AG04450 (cell line): ENCODE data around the gene SAMD3. TPM values are rescaled to one million over a fixed set of nuclear protein-coding genes. Genes with fewer than 3 reads are reported as not detected.
A peak's percentile ranks its signal among the peaks of the same experiment; 100 is the strongest.

Experiments used
- CTCF ChIA-PET: fragments of 300-600, 350-600 bp; formaldehyde crosslinking; extraction: SDS; loops from one replicate; lab custom pipeline; 2022; ENCODE audit warnings: antibody characterized with exemption, inconsistent platforms; lab: Charles Lee
- POLR2A ChIA-PET: fragments of 350-600 bp; formaldehyde crosslinking; extraction: SDS; loops from one replicate; lab custom pipeline; 2021; ENCODE audit warnings: antibody characterized with exemption, inconsistent platforms; lab: Yijun Ruan, JAX
- DNase-seq: peaks from one replicate; pipeline ENCODE4 v3.0.0-alpha.2; 2011; ENCODE audit warnings: low read depth, low spot score
- H3K27ac ChIP-seq: one replicate; pipeline ENCODE4 v1.5.1; 2012; ENCODE audit warnings: low read depth, low read length, control low read depth
- H3K27me3 ChIP-seq: one replicate; pipeline ENCODE4 v1.6.0; 2012; ENCODE audit warnings: low read length; ENCODE audit not compliant: control insufficient read depth, insufficient read depth
- H3K4me3 ChIP-seq: 2 replicates; pipeline ENCODE4 v1.5.1; 2011; ENCODE audit warnings: mild to moderate bottlenecking, low read depth, low read length, control low read depth
- H3K9me3 ChIP-seq: 2 replicates; pipeline ENCODE4 v1.5.1; 2012; ENCODE audit warnings: low read length; ENCODE audit not compliant: control insufficient read depth, insufficient read depth
- polyA plus RNA-seq: library from polyadenylated mRNA; depleted of rRNA; stranded (reverse); fragments of >200 nt; gene quantifications from 2 replicates; pipeline ENCODE4 v1.2.3, GENCODE V29; 2011
- TF ChIP-seq, protein P1 (sequence below): IDR thresholded peaks from 2 replicates; pipeline ENCODE4 v1.5.1; 2011; ENCODE audit warnings: low read depth, low read length, control low read depth, inconsistent platforms

SAMD3 gene
- polyA plus RNA-seq, 1 experiment, result 2.4 TPM

DNA sequence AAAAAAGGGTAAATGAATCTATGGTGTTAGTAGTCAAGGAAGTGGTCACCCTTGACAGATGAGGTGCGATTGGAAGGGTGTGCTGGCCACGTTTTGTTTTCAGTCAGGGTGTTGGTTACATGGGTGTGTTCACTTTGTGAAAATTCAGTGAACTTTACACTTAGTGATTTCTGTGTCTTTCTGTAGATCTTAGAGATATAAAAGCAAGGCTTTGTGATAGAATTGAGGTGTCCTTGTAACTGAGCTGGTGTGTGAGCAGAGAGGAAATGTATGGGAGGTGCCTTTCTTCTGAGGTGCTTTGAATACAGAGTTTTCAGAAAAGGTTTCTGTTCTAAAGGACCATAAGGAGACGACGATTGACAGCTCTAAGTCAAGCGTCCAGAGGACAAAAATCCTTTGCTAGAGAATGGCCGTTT, 90.5 kb downstream of the SAMD3 start:
- Histone ChIP-seq H3K4me3 (no peak overlapping the region), H3K27ac (no peak overlapping the region), H3K27me3 (no peaks in the 10 kb centered on the region), H3K9me3 (no peaks in the 10 kb centered on the region)
- POLR2A ChIA-PET, result no interaction called here
- CTCF ChIA-PET, result interaction anchor here (1.3 kb wide), 1 partner anchor 37 kb away, joined by 4 read pairs; no protein-coding TSS in a partner anchor
- DNase-seq, result no peak
- TF ChIP-seq, protein P1, sequence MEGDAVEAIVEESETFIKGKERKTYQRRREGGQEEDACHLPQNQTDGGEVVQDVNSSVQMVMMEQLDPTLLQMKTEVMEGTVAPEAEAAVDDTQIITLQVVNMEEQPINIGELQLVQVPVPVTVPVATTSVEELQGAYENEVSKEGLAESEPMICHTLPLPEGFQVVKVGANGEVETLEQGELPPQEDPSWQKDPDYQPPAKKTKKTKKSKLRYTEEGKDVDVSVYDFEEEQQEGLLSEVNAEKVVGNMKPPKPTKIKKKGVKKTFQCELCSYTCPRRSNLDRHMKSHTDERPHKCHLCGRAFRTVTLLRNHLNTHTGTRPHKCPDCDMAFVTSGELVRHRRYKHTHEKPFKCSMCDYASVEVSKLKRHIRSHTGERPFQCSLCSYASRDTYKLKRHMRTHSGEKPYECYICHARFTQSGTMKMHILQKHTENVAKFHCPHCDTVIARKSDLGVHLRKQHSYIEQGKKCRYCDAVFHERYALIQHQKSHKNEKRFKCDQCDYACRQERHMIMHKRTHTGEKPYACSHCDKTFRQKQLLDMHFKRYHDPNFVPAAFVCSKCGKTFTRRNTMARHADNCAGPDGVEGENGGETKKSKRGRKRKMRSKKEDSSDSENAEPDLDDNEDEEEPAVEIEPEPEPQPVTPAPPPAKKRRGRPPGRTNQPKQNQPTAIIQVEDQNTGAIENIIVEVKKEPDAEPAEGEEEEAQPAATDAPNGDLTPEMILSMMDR, result no peak

DNA sequence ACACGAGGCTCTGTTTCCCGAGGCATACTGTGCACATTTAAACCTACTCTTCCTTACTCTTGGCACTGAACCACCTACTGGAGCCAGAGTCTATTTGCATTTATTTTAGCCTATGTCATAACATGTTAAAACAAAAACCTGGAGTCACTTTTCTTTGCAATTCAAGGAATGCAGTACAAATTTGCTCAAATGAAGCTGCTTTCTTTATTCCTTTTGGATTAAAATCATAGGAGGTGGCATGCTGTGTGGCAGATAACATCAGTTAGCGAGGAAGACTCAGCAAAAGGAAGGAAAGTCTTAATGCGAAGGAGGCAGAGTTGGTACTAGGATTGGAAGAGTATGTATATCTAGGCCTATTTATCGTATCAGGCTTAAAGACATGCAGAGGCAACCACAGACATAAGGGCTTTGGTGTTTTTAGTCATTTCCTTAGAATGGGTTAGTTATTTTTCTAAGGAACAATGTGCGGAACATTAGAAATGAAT, 92.9 kb downstream of the SAMD3 start:
- H3K27me3 ChIP-seq, result no peaks in the 10 kb centered on the region
- DNase-seq, result peak; percentile 15
- H3K4me3 ChIP-seq, result no peak overlapping the region
- ChIA-PET POLR2A (no interaction called here), CTCF (interaction anchor here (1.3 to 1.5 kb wide), 2 partner anchors 11 to 568 kb away, joined by 3 to 4 read pairs; no protein-coding TSS in a partner anchor)
- no peaks in the 10 kb centered on the region for H3K9me3 ChIP-seq
- H3K27ac ChIP-seq, result peak overlapping the region; percentile 3
- TF ChIP-seq, protein P1, result no peak

DNA sequence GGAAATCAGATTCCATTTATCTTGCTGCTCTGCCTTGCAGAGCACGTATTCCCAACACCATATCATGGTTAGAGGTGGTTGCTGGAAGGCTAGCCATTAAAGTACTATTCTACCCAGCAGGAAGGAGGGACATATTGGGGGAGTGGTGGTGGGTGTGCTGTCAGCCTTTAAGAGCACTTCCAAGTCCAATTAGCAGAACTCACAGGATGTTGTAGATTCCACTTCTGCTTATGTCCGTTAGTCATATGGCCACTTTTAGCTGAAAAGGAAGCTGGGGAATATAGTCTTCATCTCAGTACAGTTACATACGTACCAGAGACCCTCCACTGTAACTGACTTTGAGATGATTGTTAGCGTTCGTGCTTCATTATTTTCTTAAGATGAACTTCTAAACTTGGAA, 94.4 kb downstream of the SAMD3 start:
- Histone ChIP-seq H3K9me3 (no peaks in the 10 kb centered on the region), H3K27me3 (no peaks in the 10 kb centered on the region), H3K4me3 (no peak overlapping the region), H3K27ac (no peak overlapping the region)
- TF ChIP-seq, protein P1, result no peak
- DNase-seq, result no peak
- POLR2A ChIA-PET, result no interaction called here
- CTCF ChIA-PET, result no interaction called here

DNA sequence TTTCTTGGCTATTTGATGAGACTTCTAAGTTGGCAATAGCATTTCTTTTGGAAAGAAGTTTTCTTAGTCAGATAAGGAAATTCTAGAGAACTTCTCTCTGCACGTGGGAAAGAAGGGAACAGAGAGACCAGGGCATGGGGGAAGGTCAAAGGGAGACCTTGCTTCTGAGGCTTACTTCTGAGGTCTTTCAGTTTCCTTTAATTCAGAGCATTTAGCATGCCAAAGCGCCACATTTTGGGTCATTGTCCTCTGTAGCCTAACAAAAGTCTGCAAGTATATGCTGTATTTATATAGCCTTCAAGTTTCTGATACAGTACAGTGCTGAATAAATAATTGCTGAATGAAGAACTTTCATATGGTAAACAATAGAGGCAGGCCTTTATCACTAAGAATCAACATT, 95.6 kb downstream of the SAMD3 start:
- TF ChIP-seq, protein P1, result no peak
- ChIA-PET POLR2A (no interaction called here), CTCF (no interaction called here)
- Histone ChIP-seq H3K27me3 (no peaks in the 10 kb centered on the region), H3K4me3 (no peak overlapping the region), H3K9me3 (no peaks in the 10 kb centered on the region), H3K27ac (no peak overlapping the region)
- no peak for DNase-seq

DNA sequence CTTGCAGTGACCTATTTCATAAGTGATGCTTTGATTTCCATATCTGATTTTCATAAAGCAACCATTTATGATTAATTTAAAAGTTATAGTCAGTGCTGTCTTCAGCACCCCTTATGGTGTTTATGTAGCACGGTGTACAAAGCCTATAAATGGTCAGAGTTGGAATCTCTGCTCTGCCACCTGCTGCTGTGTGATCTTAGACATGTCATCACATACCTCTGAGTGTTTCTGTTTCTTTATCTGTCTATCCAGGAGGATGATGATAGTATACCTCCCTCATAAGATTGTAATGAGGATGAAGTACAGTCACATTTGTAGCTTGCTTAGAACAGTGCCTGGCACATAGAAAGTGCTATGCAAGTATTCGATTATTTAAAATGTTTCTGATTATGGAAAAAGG, 100.5 kb downstream of the SAMD3 start:
- TF ChIP-seq, protein P1, result no peak
- POLR2A ChIA-PET, result no interaction called here
- no peak for DNase-seq
- H3K4me3 ChIP-seq, result no peak overlapping the region
- no peaks in the 10 kb centered on the region for H3K9me3 ChIP-seq
- CTCF ChIA-PET, result no interaction called here
- H3K27me3 ChIP-seq, result no peaks in the 10 kb centered on the region
- no peak overlapping the region for H3K27ac ChIP-seq
